GM04504 (cell line): ENCODE results near the gene FADS3.

Experiments
- DNase-seq: peaks from one replicate; pipeline ENCODE4 v3.0.0-alpha.2; 2012; ENCODE audit warnings: low read depth

FADS3 gene

DNA sequence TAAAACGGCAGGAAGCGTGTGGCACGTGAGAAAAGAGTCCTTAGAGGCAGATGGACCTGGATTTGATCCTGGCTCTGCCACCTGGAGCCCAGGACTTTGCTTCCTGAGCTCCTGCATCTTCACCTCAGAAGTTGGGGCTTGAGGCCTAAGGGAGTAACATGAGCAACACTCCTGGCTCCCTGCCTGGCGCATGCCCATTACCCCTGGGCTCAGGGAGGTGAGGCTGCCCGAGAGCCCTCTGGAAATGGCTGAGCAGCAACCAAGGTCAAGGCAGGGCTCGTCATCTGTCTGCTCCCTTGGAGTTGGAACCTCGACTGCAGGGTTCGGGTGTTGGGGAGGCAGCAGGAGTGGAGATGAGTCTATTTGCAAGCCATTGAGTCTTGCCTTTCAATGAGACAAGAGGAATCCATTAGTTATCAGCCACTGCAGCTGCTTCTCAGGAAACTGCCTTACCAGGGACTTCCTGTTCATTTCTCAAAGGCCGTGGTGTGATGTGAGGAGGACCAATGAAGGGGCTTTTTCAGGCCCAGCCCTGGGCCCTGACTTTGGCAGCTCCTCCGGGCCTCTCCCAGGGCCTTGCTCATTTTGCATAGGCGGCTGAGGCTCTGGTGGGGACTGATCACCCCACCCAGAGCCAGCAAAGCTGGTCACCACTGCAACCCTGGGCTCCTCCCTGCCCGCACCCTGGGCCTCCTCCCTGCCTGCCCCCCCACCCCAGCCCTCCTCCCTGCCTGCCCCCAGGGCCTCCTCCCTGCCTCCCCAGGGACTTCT lies 56.9 kb downstream of the FADS3 start:
- DNase-seq: no peak

- DNase-seq: no peak
Observed at GRCh38 chr11:61833926-61834277, 57.4 kb downstream of the FADS3 start.

DNA sequence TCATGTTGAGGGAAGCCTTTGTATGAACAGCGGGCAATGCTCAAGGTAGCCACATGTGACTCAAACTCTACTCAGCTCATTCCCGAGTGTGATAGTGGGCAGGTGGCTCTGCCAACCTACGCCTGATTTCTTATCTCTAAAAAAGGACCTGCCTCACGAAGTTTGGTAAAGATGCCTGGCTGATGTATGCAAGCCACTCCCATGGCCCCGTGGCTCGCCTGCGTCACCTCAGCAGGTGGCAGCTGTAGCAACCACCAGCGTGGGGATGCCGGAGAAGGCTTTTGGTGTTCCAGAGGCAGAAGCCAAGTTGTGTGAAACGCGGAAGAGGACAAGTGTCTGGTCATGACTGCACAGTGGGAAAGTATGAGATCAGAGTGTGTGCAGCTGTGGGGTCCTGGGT lies 57.9 kb downstream of the FADS3 start:
- DNase-seq: no peak

GRCh38 chr11:61832754-61833153 lies 58.6 kb downstream of the FADS3 start:
- DNase-seq: no peak

DNA sequence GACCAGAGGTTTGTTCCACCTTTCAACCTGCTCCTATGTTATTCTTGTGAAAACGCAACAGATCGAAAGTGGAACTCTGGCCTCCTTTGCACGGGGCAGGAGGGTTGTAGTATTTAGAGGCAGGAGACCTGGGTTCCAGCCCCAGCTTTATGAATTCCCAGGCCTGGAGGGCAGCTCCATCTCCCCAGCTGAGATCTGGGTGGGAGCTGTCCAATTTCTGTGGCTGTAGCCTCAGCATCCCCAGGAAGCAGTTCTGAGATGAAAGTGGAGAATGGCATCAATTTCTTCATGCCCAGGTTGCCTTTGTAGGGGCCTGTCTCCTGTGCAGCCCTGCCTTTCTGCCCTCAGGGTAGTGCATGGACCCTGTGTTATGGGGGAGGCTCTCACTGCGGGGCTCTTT lies 59.1 kb downstream of the FADS3 start:
- no peak for DNase-seq

DNA sequence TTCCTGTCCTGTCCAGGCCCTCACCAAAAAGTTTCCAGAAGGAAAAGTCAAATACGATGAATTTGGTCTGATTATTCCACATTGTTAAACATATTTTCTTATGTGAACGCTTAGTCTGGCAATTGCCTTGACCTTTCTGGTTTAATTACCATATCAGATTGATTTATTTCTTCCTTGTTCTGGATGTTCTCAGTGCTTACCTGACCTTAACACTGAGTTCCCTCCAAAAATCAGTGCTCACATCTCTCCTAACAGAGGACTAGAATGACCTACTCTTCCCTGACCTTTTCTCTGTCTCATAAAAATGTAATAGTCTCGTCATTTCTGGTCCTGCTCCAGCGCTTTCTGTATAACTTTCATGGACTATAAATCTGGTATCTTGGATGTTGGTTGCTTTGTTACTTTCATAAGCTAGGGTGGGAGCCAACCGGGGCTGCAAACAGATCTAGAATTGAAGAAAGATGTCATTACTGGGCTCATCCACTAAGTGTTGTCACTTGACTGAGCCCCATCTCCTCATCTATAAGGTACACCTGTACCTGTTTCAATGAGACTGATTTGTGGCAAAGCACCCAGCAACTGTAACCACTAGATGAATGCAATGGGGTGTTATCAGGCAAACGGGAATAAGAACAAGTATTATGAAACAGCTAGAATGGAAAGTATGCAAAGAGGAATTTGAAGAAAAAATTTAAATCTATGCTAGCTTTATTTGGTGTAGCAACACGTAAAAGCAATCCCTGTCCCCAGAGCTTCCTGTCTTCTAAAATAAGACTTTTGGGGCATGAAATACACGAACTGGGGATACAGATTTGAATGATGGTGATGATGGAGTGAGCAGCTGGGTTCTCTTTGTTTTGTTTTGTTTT lies 60.9 kb downstream of the FADS3 start:
- DNase-seq: no peak

GRCh38 chr11:61829806-61830205 lies 61.5 kb downstream of the FADS3 start:
- no peak for DNase-seq

DNA sequence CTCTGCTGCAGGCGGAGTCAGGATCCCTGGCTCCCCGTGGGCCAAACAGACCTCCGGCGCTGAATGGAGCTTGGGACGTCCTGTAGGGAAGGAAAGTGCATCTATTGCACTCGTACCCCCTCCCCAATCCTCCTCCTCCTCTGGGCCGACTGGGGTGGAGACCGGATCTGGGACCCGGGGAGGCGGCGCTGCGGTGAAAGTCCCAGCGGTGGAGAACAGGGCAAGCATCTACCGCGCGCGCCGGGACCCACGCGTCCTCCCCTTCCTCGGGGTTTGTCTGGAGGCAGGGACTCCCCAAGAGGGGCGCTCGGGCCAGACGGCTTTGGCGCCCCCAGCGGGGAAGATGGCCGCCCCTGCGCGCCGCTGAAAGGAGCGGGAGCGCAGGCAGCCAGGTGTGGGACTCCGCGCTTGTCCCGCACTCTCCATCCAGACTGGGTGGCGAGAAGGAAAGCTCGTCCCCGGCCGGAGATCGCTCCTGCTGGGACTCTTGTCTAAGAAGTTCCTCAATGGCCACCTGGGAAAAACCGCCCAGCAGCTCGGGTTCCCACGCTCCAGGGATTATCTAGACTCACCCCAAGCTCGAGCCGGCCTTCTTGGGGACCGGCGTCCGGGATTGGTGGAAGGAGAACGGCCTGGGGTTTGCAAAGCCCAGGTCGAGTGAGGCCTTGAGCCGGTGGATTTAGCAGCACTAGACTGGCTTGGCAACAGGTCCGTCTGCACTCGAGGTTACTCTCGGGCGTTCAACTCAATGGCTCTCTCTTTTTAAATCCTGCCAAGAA lies 62.5 kb downstream of the FADS3 start:
- DNase-seq: no peak

GRCh38 chr11:61828379-61828628 lies 63.0 kb downstream of the FADS3 start:
- DNase-seq: no peak

DNA sequence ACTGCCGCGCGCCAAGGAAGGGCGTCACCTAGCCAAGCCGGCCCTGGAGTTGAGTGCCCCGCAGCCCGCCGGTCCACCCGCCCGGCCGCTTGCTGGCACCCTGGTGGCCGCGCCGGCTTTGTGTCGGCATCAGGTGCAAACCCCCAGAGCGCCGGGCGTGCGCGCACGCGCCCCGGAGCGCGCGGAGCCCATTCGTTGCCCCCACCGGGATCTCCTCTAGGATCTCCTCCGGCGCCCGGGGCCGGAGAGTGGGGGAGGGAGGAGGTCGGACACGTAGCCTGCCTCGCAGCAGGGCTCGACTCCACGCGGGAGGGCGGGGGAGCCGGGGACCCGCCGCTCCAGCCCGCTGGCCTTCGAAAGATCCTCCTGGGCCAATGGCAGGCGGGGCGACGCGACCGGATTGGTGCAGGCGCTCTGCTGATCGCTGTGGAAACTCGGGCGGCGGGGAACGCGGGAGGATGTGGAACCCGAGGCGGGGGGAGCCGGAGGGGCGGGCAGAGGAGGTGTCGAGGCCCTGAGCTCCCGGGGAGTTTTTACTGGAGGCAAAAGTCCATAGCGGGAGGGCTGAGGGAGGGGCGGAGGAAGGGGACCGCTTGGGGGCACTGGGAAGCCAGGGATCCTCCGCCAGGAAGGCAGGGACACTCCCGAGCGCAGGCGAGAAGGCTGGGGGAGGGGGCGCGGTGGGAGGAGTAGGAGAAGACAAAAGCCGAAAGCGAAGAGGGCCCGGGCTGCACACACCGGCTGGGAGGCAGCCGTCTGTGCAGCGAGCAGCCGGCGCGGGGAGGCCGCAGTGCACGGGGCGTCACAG lies 63.6 kb downstream of the FADS3 start, which contains the start of gene FADS2:
FADS2 (plus strand) TSS at position 730 of the 808 bp plus-strand sequence. CDS start 91 bp downstream, outside the sequence.
- DNase-seq: peak; percentile 66

DNA sequence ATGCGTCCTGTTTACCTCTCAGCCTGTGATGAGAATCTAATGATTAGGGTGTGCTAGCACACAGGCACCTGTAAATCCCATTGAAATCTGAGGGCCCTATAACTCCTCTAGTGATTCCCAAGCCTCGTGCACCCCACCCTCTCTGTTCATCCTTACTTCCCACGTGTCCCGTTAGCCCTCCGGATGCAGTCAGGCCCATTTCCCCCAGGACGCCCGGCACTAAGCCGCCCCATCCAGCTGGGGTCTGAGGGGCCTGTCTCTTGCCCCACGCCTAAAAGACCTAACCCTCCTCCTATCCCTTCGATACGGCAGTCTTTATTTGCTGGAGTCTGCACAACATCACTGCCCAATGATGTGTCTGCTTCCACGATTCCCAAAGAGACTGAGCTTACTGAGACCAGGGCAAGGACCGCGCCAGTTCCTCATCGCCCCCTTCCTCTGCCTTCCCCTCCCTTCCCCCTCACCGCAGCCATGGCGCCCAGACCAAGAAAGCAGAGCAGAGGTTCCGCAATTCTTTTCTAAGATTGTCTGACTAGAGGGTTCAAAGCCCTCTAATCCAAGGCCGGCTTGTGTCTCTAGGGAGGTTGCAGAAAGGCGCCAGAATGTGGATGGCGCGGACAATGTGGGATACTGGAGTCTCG lies 64.3 kb downstream of the FADS3 start:
- no peak for DNase-seq
